Measurements from ENCODE around the gene CRHR2. TPM values are rescaled to one million over a fixed set of nuclear protein-coding genes. Genes with fewer than 3 reads are reported as not detected.

Gene CRHR2
- total and polyA plus RNA-seq, 2 experiments from 2014 or later = 0.14 to 1.4 TPM

DNA sequence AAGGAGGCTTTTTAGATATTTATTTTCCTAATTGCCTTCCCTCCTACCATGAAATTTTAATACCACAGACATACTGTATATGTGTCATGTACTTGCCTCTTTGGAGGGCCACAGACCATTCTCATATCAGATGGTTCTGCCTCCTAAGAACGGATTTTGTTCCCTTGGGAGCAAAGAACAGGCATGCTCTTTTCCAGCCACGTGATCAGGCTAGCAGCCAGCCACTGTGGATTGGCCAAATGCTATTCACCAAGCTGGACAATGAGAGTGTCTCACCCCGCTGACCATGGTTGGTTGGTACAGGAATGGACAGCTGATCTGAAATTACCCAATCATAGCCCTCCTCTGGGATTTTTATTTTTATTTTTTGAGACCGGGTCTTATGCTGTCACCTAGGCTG is 21.5 kb upstream of the CRHR2 start:
- Mint-ChIP-seq H3K9me3 (no peaks in the 10 kb centered on the region), H3K27me3 (ENCODE audit: insufficient read depth, low read depth, poor library complexity) (peaks cover 14% of the 10 kb centered on the region), H3K36me3 (ENCODE audit: low read depth) (no peaks in the 10 kb centered on the region; the same call in 2 of the 3 replicates), H3K27ac (no peak overlapping the region), H3K4me1 (peaks cover 22% of the 10 kb centered on the region), H3K4me3 (no peak overlapping the region)
- H2AFZ ChIP-seq = no peak overlapping the region
- H3K4me3 ChIP-seq = no peak overlapping the region
- no peaks in the 10 kb centered on the region for H3K79me2 ChIP-seq (replicated peaks; ENCODE audit: insufficient read depth)
- no peak for TF ChIP-seq POLR2AphosphoS5 (IDR thresholded peaks at IDR 0.05; ENCODE audit: low read depth)
- TF ChIP-seq, protein P1, sequence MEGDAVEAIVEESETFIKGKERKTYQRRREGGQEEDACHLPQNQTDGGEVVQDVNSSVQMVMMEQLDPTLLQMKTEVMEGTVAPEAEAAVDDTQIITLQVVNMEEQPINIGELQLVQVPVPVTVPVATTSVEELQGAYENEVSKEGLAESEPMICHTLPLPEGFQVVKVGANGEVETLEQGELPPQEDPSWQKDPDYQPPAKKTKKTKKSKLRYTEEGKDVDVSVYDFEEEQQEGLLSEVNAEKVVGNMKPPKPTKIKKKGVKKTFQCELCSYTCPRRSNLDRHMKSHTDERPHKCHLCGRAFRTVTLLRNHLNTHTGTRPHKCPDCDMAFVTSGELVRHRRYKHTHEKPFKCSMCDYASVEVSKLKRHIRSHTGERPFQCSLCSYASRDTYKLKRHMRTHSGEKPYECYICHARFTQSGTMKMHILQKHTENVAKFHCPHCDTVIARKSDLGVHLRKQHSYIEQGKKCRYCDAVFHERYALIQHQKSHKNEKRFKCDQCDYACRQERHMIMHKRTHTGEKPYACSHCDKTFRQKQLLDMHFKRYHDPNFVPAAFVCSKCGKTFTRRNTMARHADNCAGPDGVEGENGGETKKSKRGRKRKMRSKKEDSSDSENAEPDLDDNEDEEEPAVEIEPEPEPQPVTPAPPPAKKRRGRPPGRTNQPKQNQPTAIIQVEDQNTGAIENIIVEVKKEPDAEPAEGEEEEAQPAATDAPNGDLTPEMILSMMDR (conservative IDR thresholded peaks at IDR 0.05; ENCODE audit: low read depth in 2 of 2) = no peak
- TF ChIP-seq REST (IDR thresholded peaks at IDR 0.05; ENCODE audit: unreplicated experiment) = no peak
- no peak for TF ChIP-seq STAT1 (IDR thresholded peaks at IDR 0.05; ENCODE audit: unreplicated experiment)
- TF ChIP-seq, protein P2, sequence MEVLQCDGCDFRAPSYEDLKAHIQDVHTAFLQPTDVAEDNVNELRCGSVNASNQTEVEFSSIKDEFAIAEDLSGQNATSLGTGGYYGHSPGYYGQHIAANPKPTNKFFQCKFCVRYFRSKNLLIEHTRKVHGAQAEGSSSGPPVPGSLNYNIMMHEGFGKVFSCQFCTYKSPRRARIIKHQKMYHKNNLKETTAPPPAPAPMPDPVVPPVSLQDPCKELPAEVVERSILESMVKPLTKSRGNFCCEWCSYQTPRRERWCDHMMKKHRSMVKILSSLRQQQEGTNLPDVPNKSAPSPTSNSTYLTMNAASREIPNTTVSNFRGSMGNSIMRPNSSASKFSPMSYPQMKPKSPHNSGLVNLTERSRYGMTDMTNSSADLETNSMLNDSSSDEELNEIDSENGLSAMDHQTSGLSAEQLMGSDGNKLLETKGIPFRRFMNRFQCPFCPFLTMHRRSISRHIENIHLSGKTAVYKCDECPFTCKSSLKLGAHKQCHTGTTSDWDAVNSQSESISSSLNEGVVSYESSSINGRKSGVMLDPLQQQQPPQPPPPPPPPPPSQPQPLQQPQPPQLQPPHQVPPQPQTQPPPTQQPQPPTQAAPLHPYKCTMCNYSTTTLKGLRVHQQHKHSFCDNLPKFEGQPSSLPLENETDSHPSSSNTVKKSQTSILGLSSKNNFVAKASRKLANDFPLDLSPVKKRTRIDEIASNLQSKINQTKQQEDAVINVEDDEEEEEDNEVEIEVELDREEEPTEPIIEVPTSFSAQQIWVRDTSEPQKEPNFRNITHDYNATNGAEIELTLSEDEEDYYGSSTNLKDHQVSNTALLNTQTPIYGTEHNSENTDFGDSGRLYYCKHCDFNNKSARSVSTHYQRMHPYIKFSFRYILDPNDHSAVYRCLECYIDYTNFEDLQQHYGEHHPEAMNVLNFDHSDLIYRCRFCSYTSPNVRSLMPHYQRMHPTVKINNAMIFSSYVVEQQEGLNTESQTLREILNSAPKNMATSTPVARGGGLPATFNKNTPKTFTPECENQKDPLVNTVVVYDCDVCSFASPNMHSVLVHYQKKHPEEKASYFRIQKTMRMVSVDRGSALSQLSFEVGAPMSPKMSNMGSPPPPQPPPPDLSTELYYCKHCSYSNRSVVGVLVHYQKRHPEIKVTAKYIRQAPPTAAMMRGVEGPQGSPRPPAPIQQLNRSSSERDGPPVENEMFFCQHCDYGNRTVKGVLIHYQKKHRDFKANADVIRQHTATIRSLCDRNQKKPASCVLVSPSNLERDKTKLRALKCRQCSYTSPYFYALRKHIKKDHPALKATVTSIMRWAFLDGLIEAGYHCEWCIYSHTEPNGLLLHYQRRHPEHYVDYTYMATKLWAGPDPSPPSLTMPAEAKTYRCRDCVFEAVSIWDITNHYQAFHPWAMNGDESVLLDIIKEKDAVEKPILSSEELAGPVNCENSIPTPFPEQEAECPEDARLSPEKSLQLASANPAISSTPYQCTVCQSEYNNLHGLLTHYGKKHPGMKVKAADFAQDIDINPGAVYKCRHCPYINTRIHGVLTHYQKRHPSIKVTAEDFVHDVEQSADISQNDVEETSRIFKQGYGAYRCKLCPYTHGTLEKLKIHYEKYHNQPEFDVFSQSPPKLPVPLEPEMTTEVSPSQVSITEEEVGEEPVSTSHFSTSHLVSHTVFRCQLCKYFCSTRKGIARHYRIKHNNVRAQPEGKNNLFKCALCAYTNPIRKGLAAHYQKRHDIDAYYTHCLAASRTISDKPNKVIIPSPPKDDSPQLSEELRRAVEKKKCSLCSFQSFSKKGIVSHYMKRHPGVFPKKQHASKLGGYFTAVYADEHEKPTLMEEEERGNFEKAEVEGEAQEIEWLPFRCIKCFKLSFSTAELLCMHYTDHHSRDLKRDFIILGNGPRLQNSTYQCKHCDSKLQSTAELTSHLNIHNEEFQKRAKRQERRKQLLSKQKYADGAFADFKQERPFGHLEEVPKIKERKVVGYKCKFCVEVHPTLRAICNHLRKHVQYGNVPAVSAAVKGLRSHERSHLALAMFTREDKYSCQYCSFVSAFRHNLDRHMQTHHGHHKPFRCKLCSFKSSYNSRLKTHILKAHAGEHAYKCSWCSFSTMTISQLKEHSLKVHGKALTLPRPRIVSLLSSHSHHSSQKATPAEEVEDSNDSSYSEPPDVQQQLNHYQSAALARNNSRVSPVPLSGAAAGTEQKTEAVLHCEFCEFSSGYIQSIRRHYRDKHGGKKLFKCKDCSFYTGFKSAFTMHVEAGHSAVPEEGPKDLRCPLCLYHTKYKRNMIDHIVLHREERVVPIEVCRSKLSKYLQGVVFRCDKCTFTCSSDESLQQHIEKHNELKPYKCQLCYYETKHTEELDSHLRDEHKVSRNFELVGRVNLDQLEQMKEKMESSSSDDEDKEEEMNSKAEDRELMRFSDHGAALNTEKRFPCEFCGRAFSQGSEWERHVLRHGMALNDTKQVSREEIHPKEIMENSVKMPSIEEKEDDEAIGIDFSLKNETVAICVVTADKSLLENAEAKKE (CRISPR knock-in tag; IDR thresholded peaks at IDR 0.05) = no peak
- no peak for TF ChIP-seq CREB1 (CRISPR knock-in tag; IDR thresholded peaks at IDR 0.05; ENCODE audit: low read depth)
- TF ChIP-seq JUNB (IDR thresholded peaks at IDR 0.05; ENCODE audit: unreplicated experiment) = no peak
- no peak for TF ChIP-seq ZNF114 (CRISPR knock-in tag; IDR thresholded peaks at IDR 0.05)
- TF ChIP-seq ZNF331 (CRISPR knock-in tag; IDR thresholded peaks at IDR 0.05; ENCODE audit: low read depth) = no peak
- TF ChIP-seq EZH2 (IDR thresholded peaks at IDR 0.05; ENCODE audit: low read depth, unreplicated experiment) = no peak
- no peak for TF ChIP-seq EZH2phosphoT487 (IDR thresholded peaks at IDR 0.05; ENCODE audit: unreplicated experiment)
- H3K27ac ChIP-seq (ENCODE audit: low read depth) = no peak overlapping the region
- H3K4me1 ChIP-seq (ENCODE audit: insufficient read depth) = peaks cover 11% of the 10 kb centered on the region
- no peaks in the 10 kb centered on the region for H3K27me3 ChIP-seq (ENCODE audit: insufficient read depth)
- no peak for ATAC-seq
- H3K4me2 ChIP-seq = no peak overlapping the region
- H4K20me1 ChIP-seq (replicated peaks; ENCODE audit: insufficient read depth) = no peaks in the 10 kb centered on the region
- no peaks in the 10 kb centered on the region for H3K9me2 ChIP-seq (ENCODE audit: insufficient read depth)
- no peaks in the 10 kb centered on the region for H3K36me3 ChIP-seq (ENCODE audit: insufficient read depth)
- no peaks in the 10 kb centered on the region for H3F3A ChIP-seq (replicated peaks; ENCODE audit: low read depth)
- DNase-seq (ENCODE audit: low spot score) = no peak

Measured in GM23338 (cell line).